Epithelial cell of esophagus (primary cell): ENCODE results near the gene MYO1A.
A peak's percentile ranks its signal among the peaks of the same experiment; 100 is the strongest.

ENCODE experiments used
- DNase-seq: peaks from one replicate; pipeline ENCODE4 v3.0.0; 2010; ENCODE audit warnings: low read depth
- H3K4me3 ChIP-seq: 2 replicates; pipeline ENCODE4 v1.5.1; 2011; ENCODE audit warnings: mild to moderate bottlenecking, low read length, control low read depth
- TF ChIP-seq, protein P1 (sequence below): IDR thresholded peaks from 2 replicates; pipeline ENCODE4 v1.5.1; 2011; ENCODE audit warnings: low read depth, mild to moderate bottlenecking, low read length, control low read depth, inconsistent platforms; ENCODE audit not compliant: insufficient read depth; ENCODE audit errors: missing control alignments

MYO1A gene

DNA sequence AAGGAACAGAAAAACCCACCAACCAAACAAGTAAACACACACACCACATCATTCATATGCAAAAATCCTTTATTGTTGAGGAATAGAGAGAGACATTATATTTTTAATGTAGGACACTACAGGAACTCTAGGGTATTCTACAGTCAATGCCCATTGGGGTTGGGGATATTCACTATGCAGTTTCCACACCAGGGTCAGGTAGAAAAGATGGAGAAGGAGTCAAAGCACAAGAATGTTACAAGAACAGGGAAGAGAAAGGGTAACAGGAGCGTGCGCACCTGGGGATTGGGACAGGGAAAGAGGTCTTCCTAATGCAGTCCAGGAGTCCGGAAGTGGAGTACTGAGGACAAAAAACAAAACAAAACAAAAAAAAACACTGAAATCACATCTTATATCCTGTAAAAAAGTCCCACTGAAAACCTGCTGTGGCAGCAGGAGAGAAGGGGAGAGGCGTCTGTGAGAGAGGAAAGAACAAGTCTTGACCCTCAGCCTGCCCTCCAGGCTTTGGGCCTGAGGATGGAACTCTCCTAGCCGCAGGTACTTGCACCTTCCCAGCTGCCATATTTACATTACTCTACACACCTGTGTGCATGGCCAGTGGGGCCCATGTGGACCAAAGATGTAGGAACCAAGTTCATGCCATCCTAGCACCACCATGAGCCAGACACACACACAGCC lies 39.8 kb downstream of the MYO1A start:
- H3K4me3 ChIP-seq = no peak overlapping the region
- no peak for DNase-seq
- TF ChIP-seq, protein P1, sequence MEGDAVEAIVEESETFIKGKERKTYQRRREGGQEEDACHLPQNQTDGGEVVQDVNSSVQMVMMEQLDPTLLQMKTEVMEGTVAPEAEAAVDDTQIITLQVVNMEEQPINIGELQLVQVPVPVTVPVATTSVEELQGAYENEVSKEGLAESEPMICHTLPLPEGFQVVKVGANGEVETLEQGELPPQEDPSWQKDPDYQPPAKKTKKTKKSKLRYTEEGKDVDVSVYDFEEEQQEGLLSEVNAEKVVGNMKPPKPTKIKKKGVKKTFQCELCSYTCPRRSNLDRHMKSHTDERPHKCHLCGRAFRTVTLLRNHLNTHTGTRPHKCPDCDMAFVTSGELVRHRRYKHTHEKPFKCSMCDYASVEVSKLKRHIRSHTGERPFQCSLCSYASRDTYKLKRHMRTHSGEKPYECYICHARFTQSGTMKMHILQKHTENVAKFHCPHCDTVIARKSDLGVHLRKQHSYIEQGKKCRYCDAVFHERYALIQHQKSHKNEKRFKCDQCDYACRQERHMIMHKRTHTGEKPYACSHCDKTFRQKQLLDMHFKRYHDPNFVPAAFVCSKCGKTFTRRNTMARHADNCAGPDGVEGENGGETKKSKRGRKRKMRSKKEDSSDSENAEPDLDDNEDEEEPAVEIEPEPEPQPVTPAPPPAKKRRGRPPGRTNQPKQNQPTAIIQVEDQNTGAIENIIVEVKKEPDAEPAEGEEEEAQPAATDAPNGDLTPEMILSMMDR = no peak

DNA sequence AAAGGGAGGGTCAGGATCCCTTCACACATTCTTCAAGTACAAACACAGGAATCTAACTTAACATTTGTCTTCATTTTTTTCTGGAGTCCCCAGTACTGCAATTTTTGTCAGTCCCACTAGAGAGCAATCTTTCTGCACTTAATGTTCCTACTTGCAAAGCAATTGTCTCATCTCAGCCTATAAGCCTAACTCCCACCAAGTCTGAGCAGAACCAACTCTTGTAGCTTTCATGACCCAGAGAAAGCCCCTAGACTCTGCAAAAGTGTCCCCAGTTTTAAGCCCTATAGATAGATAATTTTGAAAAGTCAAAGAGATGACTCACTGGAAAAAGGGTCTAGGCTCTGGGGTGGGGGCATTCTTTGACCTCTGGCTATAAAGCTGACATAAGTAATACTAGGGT lies 41.8 kb downstream of the MYO1A start:
- TF ChIP-seq, protein P1 = peak; percentile 75
- peak; percentile 69 for DNase-seq
- no peak overlapping the region for H3K4me3 ChIP-seq

DNA sequence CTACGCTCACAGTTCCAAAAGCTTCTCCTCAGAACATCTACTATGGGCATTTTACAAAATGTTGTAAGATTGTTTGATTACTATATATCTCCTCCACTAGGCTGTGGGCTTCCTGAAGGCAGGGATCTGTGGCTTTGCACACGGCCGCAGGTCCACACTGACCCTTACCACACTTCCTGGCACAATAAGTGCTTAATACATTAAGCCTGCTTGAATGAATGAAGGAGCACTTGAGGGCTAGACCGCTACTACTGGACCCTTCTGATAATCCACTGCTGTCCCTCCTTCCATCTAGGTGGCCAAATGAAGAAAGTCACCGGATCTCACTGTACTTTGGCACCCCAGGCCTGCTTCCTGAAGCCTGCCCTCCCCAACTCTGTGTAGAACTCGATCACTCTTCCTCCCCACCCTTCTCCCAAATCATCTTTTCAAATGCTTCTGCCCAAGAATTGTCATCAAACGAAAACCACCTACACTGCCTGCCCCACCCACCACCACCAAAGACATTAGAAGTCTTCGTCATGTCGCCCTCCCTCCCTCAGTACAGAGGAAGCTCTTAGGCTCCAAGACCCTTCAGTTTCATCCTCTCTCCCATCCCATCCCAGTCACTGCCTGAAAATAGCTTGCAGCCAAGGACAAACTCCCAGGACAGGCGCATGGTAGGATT lies 43.0 kb downstream of the MYO1A start:
- no peak for DNase-seq
- H3K4me3 ChIP-seq = peak overlapping the region; percentile 2
- TF ChIP-seq, protein P1 = no peak

DNA sequence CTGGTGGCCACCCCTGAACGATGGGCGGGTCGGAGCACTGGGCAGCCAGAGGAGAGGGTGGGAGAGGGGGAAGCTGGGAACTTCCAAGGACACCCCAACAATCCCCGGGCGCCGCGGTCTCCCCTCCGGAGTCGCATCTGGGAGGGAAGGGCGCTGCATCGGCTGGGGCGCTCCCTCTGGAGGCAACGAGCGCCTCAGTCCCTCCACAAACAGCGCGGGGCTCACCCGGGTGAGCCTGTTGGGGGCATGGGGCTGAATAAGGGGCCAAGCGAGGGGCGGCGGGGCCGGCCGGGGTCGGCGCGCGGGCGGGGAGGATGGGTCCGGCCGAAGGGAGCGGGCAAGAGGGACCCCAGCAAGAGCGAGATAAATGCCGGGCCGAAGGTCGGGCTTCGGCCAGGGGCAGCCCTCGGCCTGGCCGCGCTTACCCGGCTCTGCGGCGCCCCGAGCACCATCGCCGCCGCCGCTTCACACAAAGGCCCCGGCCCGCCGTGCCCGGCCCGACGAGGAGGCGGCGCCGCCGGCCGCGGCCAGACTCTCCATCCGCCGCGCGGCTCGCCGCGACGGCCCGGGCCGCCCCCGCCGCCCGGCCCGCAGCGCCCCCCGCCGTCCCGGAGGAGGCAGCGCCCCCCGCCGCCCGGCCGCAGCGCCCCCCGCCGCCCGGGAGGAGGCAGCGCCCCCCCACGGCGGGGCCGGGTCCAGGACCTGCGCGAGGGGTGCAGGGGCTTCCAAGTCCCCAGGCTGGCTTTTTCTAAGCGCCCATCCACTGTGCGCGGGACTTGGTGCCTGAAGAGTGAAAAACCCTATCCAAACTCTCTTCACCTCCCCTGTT lies 43.7 kb downstream of the MYO1A start, which contains the start of gene ZBTB39:
TSS of gene ZBTB39 (minus strand) at position 567 of the 829 bp plus-strand sequence. CDS start 1,629 bp downstream, outside the sequence.
- H3K4me3 ChIP-seq = peak within 1 kb of the TSS; percentile 76
- DNase-seq = peak; percentile 62
- TF ChIP-seq, protein P1 = peak; percentile 35

DNA sequence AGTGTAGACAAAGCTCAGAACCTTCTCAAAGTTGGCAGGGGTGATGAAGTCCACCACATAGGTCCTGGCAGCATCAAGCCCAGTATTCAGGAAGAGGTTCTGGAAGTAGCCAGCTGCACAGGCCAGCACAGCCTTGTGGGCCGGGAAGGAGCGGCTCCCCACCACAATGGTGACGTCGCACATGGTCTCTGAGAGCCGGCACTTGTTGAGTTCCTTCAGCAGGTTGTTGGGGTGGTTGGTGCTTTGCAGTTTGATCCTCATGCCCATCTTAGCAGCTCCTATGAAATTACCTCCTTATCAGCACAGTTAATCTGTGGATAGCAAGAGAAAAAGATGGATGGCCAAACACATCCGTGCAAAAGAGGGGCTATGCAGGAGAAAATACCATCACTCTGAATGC lies 45.3 kb downstream of the MYO1A start:
- TF ChIP-seq, protein P1 = no peak
- no peak for DNase-seq
- H3K4me3 ChIP-seq = no peak overlapping the region

DNA sequence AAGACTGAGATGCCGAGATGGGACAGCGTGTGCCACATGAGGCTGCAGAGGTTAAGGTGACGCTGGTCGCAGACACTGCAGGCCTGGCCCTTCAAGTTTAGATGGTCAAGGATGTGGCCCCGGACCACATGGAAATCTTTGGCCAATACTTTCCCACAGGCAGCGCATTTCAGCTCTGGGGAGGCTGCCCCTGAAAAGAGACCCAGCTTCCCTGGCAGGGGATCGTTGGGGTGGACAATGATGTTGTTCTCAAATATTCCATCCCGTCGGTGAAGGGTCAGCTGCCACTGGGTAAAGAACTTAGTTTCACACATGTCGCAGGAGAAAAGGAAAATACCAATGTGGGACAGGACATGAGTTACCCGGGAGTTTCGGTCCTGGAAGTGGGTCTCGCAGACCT lies 46.5 kb downstream of the MYO1A start:
- no peak for DNase-seq
- H3K4me3 ChIP-seq = no peak overlapping the region
- TF ChIP-seq, protein P1 = no peak
